ENCODE results near the gene LLGL1.

GRCh38 chr17:18259621-18260331, 34.3 kb downstream of the LLGL1 start:
- TF ChIP-seq CTCF (conservative IDR thresholded peaks at IDR 0.05; ENCODE audit: low read depth, low read length) (no peak), EZH2phosphoT487 (IDR thresholded peaks at IDR 0.05; ENCODE audit: borderline replicate concordance, low read length) (no peak)
